Body of pancreas (tissue), 4 donors: ENCODE measurements around the gene TPO. TPM values are rescaled to one million over a fixed set of nuclear protein-coding genes. Genes with fewer than 3 reads are reported as not detected.
A peak's percentile ranks its signal among the peaks of the same experiment; 100 is the strongest.

Source experiments
- ATAC-seq: fragments of 150-250 bp; one replicate; pipeline ENCODE4 v1.9.1; 2016
- DNase-seq, 4 donors: peaks; one replicate each; pipeline ENCODE4 v3.0.0-alpha.2; 2019
- H3K27ac ChIP-seq, 4 donors: fragments of 200-600 bp; sonication (generic); 1 replicate in 3 of 4; 2 replicates in 1 of 4; pipeline versions ENCODE4 v1.5.1 to v1.6.1; 2016 to 2019; ENCODE audit warnings: mild to moderate bottlenecking in 1 of 4, mixed read lengths in 1 of 4, moderate library complexity in 1 of 4
- H3K27me3 ChIP-seq, 2 donors: fragments of 200-600 bp; sonication (generic); one replicate each; pipeline ENCODE4 v1.6.0; 2016; ENCODE audit warnings: mild to moderate bottlenecking in 1 of 2
- H3K36me3 ChIP-seq, 2 donors: fragments of 200-600 bp; sonication (generic); replicated peaks in 1 of 2; 2 replicates each; pipeline ENCODE4 v1.5.1; 2016; ENCODE audit warnings: low read depth in 2 of 2; ENCODE audit not compliant: insufficient read depth in 1 of 2
- H3K4me1 ChIP-seq: fragments of 200-600 bp; sonication (generic); one replicate; pipeline ENCODE4 v1.6.0; 2016
- H3K4me3 ChIP-seq, 2 donors: fragments of 200-600 bp; sonication (generic); 1 replicate in 1 of 2; 2 replicates in 1 of 2; pipeline ENCODE4 v1.5.1; 2016 to 2019
- H3K9me3 ChIP-seq, 3 donors: fragments of 200-600 bp; sonication (generic); 1 replicate in 2 of 3; 2 replicates in 1 of 3; pipeline ENCODE4 v1.5.1; 2016
- POLR2A ChIP-seq, 3 donors: fragments of 450-650 bp; IDR thresholded peaks; one replicate each; pipeline ENCODE4 v1.6.1; 2016; ENCODE audit warnings: antibody characterized with exemption in 3 of 3, mild to moderate bottlenecking in 2 of 3
- WGBS, 2 donors: methylation state at CpG; one replicate each; pipeline ENCODE4 v1.1.5; 2017; 5-methylcytosine and 5-hydroxymethylcytosine counted together
- intact Hi-C: fragments of 100-400 bp; cut with DNase I; formaldehyde crosslinking; loops from one replicate; pipeline ENCODE4 v1.15.1; 2023
- total RNA-seq, 2 donors: library from RNA; depleted of rRNA; stranded (reverse); fragments of >200 nt; gene quantifications; one replicate each; pipeline ENCODE4 v1.1.0, GENCODE V29; 2016
- TF ChIP-seq, protein P1 (sequence below), 7 experiments: fragments of 450-650 bp in 4 of 7; fragments of 200-600 bp in 3 of 7; sonication (generic) in 3 of 7; IDR thresholded peaks; one replicate each; pipeline ENCODE4 v1.5.1; 2016 to 2019; ENCODE audit warnings: antibody characterized with exemption in 7 of 7

TPO gene
- total RNA-seq, 2 donors from 2014 or later = 1.0 to 4.3 TPM

DNA sequence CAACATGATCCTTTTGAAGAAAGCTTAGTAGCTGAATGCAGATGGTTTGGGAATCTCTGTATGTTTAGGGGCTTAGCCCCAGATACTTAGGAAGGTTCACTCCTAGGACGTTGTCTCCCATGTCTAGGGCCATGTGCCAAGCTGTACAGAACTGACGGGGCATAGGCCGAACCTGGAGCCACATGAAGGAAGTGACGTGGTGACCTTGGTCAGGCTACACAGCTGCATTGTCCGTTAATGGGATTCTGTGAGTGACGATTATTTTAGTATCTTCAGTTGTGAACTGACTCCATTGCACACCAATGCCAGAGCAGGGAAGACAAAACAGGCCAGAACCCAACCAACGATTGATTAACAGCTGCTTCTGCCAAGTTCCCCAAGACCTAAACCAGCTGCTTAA, 139.3 kb downstream of the TPO start:
- no peak for DNase-seq
- TF ChIP-seq, protein P1, sequence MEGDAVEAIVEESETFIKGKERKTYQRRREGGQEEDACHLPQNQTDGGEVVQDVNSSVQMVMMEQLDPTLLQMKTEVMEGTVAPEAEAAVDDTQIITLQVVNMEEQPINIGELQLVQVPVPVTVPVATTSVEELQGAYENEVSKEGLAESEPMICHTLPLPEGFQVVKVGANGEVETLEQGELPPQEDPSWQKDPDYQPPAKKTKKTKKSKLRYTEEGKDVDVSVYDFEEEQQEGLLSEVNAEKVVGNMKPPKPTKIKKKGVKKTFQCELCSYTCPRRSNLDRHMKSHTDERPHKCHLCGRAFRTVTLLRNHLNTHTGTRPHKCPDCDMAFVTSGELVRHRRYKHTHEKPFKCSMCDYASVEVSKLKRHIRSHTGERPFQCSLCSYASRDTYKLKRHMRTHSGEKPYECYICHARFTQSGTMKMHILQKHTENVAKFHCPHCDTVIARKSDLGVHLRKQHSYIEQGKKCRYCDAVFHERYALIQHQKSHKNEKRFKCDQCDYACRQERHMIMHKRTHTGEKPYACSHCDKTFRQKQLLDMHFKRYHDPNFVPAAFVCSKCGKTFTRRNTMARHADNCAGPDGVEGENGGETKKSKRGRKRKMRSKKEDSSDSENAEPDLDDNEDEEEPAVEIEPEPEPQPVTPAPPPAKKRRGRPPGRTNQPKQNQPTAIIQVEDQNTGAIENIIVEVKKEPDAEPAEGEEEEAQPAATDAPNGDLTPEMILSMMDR (IDR thresholded peaks at IDR 0.05) = no peak
- TF ChIP-seq POLR2A (IDR thresholded peaks at IDR 0.05) = no peak
- Histone ChIP-seq H3K9me3 (no peaks in the 10 kb centered on the region), H3K4me1 (peaks cover 6% of the 10 kb centered on the region), H3K27ac (no peak overlapping the region), H3K27me3 (no peaks in the 10 kb centered on the region), H3K36me3 (no peaks in the 10 kb centered on the region), H3K4me3 (no peak overlapping the region)
- ATAC-seq = no peak
- intact Hi-C loops = no loop called here
- 72 to 80% methylated on average over 7 of the region's 7 CpGs for WGBS, 2 donors

DNA sequence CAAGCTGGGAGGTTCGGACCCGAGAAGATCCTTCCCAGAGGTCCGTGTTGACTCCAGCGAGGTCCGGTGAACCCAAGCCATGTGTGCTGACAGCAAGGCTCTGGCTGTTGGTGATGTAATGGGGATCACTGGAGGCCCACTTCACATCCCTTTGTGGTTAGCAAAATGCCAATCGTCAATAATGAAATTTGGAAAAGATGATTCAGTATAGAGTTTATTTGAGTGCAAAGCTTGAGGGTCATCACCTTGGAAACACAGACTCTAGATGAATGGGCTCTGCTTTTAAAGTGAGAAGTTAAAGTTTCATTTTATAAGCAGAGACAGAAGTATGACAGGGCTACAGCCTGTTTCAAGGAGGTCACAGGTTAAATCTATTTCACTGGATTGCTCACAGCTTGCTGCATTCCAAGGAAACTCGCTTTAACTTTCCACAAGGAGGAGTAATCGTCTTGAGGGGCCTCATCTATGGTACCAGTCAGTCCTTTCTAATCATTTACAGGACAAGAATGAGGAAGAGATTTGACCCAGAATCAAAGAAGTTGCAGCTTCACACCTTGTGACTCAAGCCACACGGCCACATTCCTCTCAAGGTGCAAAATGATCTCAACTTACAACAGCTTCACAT, 140.5 kb downstream of the TPO start:
- intact Hi-C loops = no loop called here
- H3K27me3 ChIP-seq = no peaks in the 10 kb centered on the region
- TF ChIP-seq, protein P1 (IDR thresholded peaks at IDR 0.05) = no peak
- no peak for TF ChIP-seq POLR2A (IDR thresholded peaks at IDR 0.05)
- ATAC-seq (peak; percentile 46), DNase-seq (peak in 1 of 4 donors; percentile 18)
- peaks cover 6% of the 10 kb centered on the region for H3K4me1 ChIP-seq
- 59 to 67% methylated on average over 9 of the region's 9 CpGs for WGBS, 2 donors
- no peaks in the 10 kb centered on the region for H3K9me3 ChIP-seq
- no peak overlapping the region for H3K4me3 ChIP-seq
- H3K27ac ChIP-seq = no peak overlapping the region
- no peaks in the 10 kb centered on the region for H3K36me3 ChIP-seq

DNA sequence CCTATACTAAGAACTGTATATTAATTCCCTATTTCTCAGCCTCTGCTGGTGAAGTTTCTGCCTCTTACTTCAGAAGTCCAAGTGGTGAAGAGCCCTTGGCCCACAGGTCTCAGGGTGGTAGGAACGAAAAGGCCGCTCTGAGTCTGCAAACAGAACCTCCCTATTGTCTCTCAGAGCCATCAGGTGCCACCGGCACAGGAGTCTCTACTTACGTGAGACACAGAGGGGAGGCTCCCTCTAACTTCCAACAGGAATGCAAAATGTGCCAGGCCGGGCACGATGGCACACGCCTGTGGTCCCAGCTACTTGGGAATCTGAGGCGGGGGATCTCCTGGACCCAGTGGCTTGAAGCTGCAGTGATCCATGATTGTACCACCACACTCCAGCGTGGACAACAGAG, 143.0 kb downstream of the TPO start:
- ATAC-seq (no peak), DNase-seq (no peak)
- H3K27ac ChIP-seq = no peak overlapping the region
- H3K36me3 ChIP-seq = no peaks in the 10 kb centered on the region
- H3K4me1 ChIP-seq = no peaks in the 10 kb centered on the region
- no peaks in the 10 kb centered on the region for H3K27me3 ChIP-seq
- intact Hi-C loops = no loop called here
- WGBS, 2 donors = 89 to 93% methylated on average over 6 to 9 of the region's 9 CpGs
- no peaks in the 10 kb centered on the region for H3K9me3 ChIP-seq
- H3K4me3 ChIP-seq = no peak overlapping the region
- TF ChIP-seq POLR2A (IDR thresholded peaks at IDR 0.05) = no peak

DNA sequence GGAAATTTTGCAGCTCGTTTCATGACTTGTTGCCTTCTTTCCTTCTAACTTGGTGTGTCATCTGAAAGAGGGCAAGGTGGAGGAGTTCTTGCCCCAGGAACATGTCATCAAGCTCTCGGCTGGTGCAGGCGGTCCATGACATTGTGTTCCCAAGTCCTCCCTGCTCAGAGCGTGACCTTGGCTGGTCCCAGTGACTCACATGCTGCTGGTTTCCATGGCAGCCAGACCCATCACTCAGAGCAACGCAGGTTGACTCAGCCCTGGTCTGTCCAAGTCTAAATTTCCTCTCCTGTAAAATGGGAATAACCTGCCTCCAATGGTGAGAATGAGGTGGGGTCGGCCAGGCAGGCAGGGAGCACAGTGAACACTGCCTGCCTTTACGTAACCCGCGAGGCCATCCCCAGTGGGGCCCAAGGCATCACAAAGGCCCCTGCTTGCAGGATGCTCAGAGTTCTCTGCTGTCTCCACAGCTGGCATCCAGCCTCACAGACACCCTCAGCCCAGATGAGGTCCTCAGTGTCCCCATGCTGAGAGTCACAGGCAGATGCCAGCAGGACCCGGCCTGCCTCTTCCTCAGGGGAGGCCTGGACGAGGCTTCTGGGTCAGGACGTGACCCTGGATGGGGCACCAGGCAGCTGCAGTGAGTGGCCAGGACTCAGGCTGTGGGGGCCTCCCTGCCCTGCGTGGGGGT, 143.7 kb downstream of the TPO start:
- Histone ChIP-seq H3K9me3 (no peaks in the 10 kb centered on the region), H3K4me1 (no peaks in the 10 kb centered on the region), H3K4me3 (no peak overlapping the region), H3K27me3 (no peaks in the 10 kb centered on the region), H3K36me3 (no peaks in the 10 kb centered on the region), H3K27ac (no peak overlapping the region)
- intact Hi-C loops = no loop called here
- DNase-seq (peak in 3 of 4 donors; percentile 28 to 73 (median 34)), ATAC-seq (no peak)
- WGBS, 2 donors = 64 to 77% methylated on average over 7 to 13 of the region's 13 CpGs
- TF ChIP-seq POLR2A (IDR thresholded peaks at IDR 0.05) = no peak
- TF ChIP-seq, protein P1 (IDR thresholded peaks at IDR 0.05) = no peak

DNA sequence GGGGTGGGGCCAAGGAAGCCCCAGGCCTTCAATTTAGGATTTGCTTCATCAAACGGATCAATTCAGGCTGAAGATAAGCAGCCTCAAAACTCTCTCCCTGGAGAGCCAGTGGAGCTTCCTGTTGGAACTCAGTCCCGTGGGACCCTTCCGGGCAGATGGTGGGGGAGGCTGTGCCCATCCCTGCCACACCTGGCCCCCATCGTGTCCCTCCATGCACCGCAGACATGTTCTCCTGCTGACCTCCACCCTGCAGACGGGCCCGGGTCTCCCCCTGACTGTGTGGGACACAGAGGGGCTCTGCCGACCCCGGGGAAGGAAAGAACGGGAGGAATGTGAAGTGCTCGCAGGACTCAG, 144.2 kb downstream of the TPO start:
- ATAC-seq = no peak
- Histone ChIP-seq H3K27ac (no peak overlapping the region), H3K9me3 (no peaks in the 10 kb centered on the region), H3K4me1 (no peaks in the 10 kb centered on the region), H3K36me3 (no peaks in the 10 kb centered on the region), H3K27me3 (no peaks in the 10 kb centered on the region), H3K4me3 (no peak overlapping the region)
- intact Hi-C loops = no loop called here
- no peak for DNase-seq
- no peak for TF ChIP-seq POLR2A (IDR thresholded peaks at IDR 0.05)
- TF ChIP-seq, protein P1 (IDR thresholded peaks at IDR 0.05) = no peak
- 75% methylated on average over 8 to 11 of the region's 11 CpGs for WGBS, 2 donors
